HG02852 (cell line): Measurements from ENCODE around the gene FGF19.

Experiments used
- ATAC-seq: cut with Tn5 transposase; IDR thresholded peaks from one replicate; pipeline ENCODE4 v1.9.1; 2021; ENCODE audit warnings: mild to moderate bottlenecking, moderate library complexity; ENCODE audit not compliant: unreplicated experiment

FGF19 gene

GRCh38 chr11:69671734-69672465, 31.9 kb downstream of the FGF19 start:
- no peak for ATAC-seq

GRCh38 chr11:69670158-69670845, 33.5 kb downstream of the FGF19 start:
- no peak for ATAC-seq

- no peak for ATAC-seq
Measured at GRCh38 chr11:69669486-69669885, 34.3 kb downstream of the FGF19 start.

GRCh38 chr11:69667619-69668604, 35.9 kb downstream of the FGF19 start:
- no peak for ATAC-seq

- ATAC-seq: no peak
Measured at GRCh38 chr11:69666752-69667536, 36.9 kb downstream of the FGF19 start.

GRCh38 chr11:69666261-69666660, 37.6 kb downstream of the FGF19 start:
- ATAC-seq: no peak

GRCh38 chr11:69665669-69666068, 38.2 kb downstream of the FGF19 start:
- ATAC-seq: no peak

- no peak for ATAC-seq
Measured at GRCh38 chr11:69664901-69665300, 38.9 kb downstream of the FGF19 start.

- no peak for ATAC-seq
Measured at GRCh38 chr11:69664103-69664775, 39.6 kb downstream of the FGF19 start.

- no peak for ATAC-seq
Measured at GRCh38 chr11:69663326-69663725, 40.5 kb downstream of the FGF19 start.

GRCh38 chr11:69662806-69663205, 41.0 kb downstream of the FGF19 start:
- ATAC-seq: no peak

- ATAC-seq: no peak
Measured at GRCh38 chr11:69662021-69662698, 41.7 kb downstream of the FGF19 start.

- ATAC-seq: no peak
Measured at GRCh38 chr11:69661413-69661715, 42.5 kb downstream of the FGF19 start.

GRCh38 chr11:69660001-69660500, 43.8 kb downstream of the FGF19 start:
- no peak for ATAC-seq

- ATAC-seq: no peak
Measured at GRCh38 chr11:69659591-69659990, 44.2 kb downstream of the FGF19 start.

- ATAC-seq: no peak
Measured at GRCh38 chr11:69658626-69659450, 45.0 kb downstream of the FGF19 start.

GRCh38 chr11:69657911-69658625, 45.8 kb downstream of the FGF19 start:
- no peak for ATAC-seq

- ATAC-seq: no peak
Measured at GRCh38 chr11:69657456-69657910, 46.3 kb downstream of the FGF19 start.
